KG1 (cell line): ENCODE results near the gene TCEAL9.
"Not testable (repeated sequence)": the region's sequence is repeated elsewhere in the genome, so short reads cannot be mapped to it uniquely, and the experiment has no call there.

Experiments
- DNase-seq: peaks from one replicate; lab custom pipeline; 2025; lab: John Stamatoyannopoulos, UW

TCEAL9 gene

GRCh38 chrX:103356130-103356798 lies at the start of gene TCEAL9:
Gene TCEAL9, plus strand, starts transcription at chrX:103356506. Its CDS starts 1,179 bp downstream, at chrX:103357685.
- DNase-seq = no peak

- DNase-seq = no peak
These were observed 46.3 kb upstream of the TCEAL9 start for GRCh38 chrX:103309860-103310554.

GRCh38 chrX:103310555-103311398 lies 45.5 kb upstream of the TCEAL9 start, which contains the start of gene BEX2:
Gene BEX2, minus strand, starts transcription at chrX:103310990. Its CDS starts 1,014 bp downstream, at chrX:103309976.
- DNase-seq = no peak

- DNase-seq = no peak
These were observed 44.9 kb upstream of the TCEAL9 start for GRCh38 chrX:103311399-103311780.

- DNase-seq = no peak
These were observed 26.3 kb upstream of the TCEAL9 start, which contains the start of gene TCEAL7 for GRCh38 chrX:103329991-103330390. Gene TCEAL7, plus strand, starts transcription at chrX:103330239. Its CDS starts 1,165 bp downstream, at chrX:103331404.

GRCh38 chrX:103330681-103331288 lies 25.5 kb upstream of the TCEAL9 start:
- no peak for DNase-seq

- DNase-seq = no peak
These were observed 17.6 kb upstream of the TCEAL9 start for GRCh38 chrX:103338663-103339062.

GRCh38 chrX:103343105-103343504 lies 13.2 kb upstream of the TCEAL9 start:
- peak; percentile 1 for DNase-seq

GRCh38 chrX:103344606-103345005 lies 11.7 kb upstream of the TCEAL9 start:
- no peak for DNase-seq

GRCh38 chrX:103347682-103348397 lies 8.5 kb upstream of the TCEAL9 start:
- DNase-seq = no peak

GRCh38 chrX:103356858-103357257 lies 552 bp downstream of the TCEAL9 start:
- DNase-seq = no peak

GRCh38 chrX:103357871-103358270 lies 1.6 kb downstream of the TCEAL9 start:
- no peak for DNase-seq

- DNase-seq = not testable (repeated sequence)
These were observed 3.3 kb downstream of the TCEAL9 start for GRCh38 chrX:103359605-103360004.

- no peak for DNase-seq
These were observed 3.8 kb downstream of the TCEAL9 start for GRCh38 chrX:103360092-103360491.

- DNase-seq = no peak
These were observed 4.6 kb downstream of the TCEAL9 start for GRCh38 chrX:103360916-103361315.

- DNase-seq = no peak
These were observed 5.5 kb downstream of the TCEAL9 start for GRCh38 chrX:103361798-103362197.

GRCh38 chrX:103362474-103362873 lies 6.2 kb downstream of the TCEAL9 start:
- DNase-seq = no peak

- DNase-seq = no peak
These were observed 6.7 kb downstream of the TCEAL9 start for GRCh38 chrX:103363046-103363445.

- DNase-seq = no peak
These were observed 11.2 kb downstream of the TCEAL9 start for GRCh38 chrX:103367502-103367901.

GRCh38 chrX:103369479-103369878 lies 13.2 kb downstream of the TCEAL9 start:
- no peak for DNase-seq

- no peak for DNase-seq
These were observed 16.6 kb downstream of the TCEAL9 start for GRCh38 chrX:103372886-103373285.
